ENCODE results near the gene APOC4.

APOC4 gene

GRCh38 chr19:44973982-44974735, 32.1 kb downstream of the APOC4 start:
- in situ Hi-C loops (cut with HindIII; ENCODE audit: low sequenced_read_pairs): no loop called here
- TF ChIP-seq CTCF (IDR thresholded peaks at IDR 0.05; ENCODE audit: low read depth, low read length): no peak
- H3K4me3 ChIP-seq (ENCODE audit: low read depth, low read length): no peak overlapping the region
- DNase-seq (ENCODE audit: low read depth, low spot score): no peak

- DNase-seq (ENCODE audit: low read depth, low spot score): no peak
- no peak overlapping the region for H3K4me3 ChIP-seq (ENCODE audit: low read depth, low read length)
- in situ Hi-C loops (cut with HindIII; ENCODE audit: low sequenced_read_pairs): no loop called here
- no peak for TF ChIP-seq CTCF (IDR thresholded peaks at IDR 0.05; ENCODE audit: low read depth, low read length)
These were observed 32.8 kb downstream of the APOC4 start for GRCh38 chr19:44974857-44975256.

- TF ChIP-seq CTCF (IDR thresholded peaks at IDR 0.05; ENCODE audit: low read depth, low read length): no peak
- DNase-seq (ENCODE audit: low read depth, low spot score): no peak
- H3K4me3 ChIP-seq (ENCODE audit: low read depth, low read length): no peak overlapping the region
- in situ Hi-C loops (cut with HindIII; ENCODE audit: low sequenced_read_pairs): no loop called here
These were observed 33.4 kb downstream of the APOC4 start for GRCh38 chr19:44975444-44975843.

GRCh38 chr19:44984005-44984404, 42.0 kb downstream of the APOC4 start:
- TF ChIP-seq CTCF (IDR thresholded peaks at IDR 0.05; ENCODE audit: low read depth, low read length): no peak
- no peak overlapping the region for H3K4me3 ChIP-seq (ENCODE audit: low read depth, low read length)
- DNase-seq (ENCODE audit: low read depth, low spot score): no peak
- in situ Hi-C loops (cut with HindIII; ENCODE audit: low sequenced_read_pairs): no loop called here

- in situ Hi-C loops (cut with HindIII; ENCODE audit: low sequenced_read_pairs): no loop called here
- H3K4me3 ChIP-seq (ENCODE audit: low read depth, low read length): no peak overlapping the region
- TF ChIP-seq CTCF (IDR thresholded peaks at IDR 0.05; ENCODE audit: low read depth, low read length): no peak
- no peak for DNase-seq (ENCODE audit: low read depth, low spot score)
These were observed 43.4 kb downstream of the APOC4 start for GRCh38 chr19:44985445-44985844.

- no peak overlapping the region for H3K4me3 ChIP-seq (ENCODE audit: low read depth, low read length)
- in situ Hi-C loops (cut with HindIII; ENCODE audit: low sequenced_read_pairs): no loop called here
- no peak for DNase-seq (ENCODE audit: low read depth, low spot score)
- TF ChIP-seq CTCF (IDR thresholded peaks at IDR 0.05; ENCODE audit: low read depth, low read length): no peak
These were observed 44.4 kb downstream of the APOC4 start for GRCh38 chr19:44986389-44986788.
